ENCODE results near the gene NEU1.
"Not testable (repeated sequence)": the region's sequence is repeated elsewhere in the genome, so short reads cannot be mapped to it uniquely, and the experiment has no call there.

Gene NEU1

GRCh38 chr6:31817929-31818511 is 44.6 kb downstream of the NEU1 start:
- DNase-seq (ENCODE audit: low read depth in 2 of 2) = not testable (repeated sequence)

GRCh38 chr6:31817133-31817928 is 45.3 kb downstream of the NEU1 start:
- DNase-seq (ENCODE audit: low read depth in 2 of 2) = not testable (repeated sequence)

GRCh38 chr6:31815025-31815838 is 47.4 kb downstream of the NEU1 start, which contains the start of the genes HSPA1A and HSPA1L:
HSPA1A (plus strand) TSS chr6:31815543; CDS start chr6:31815757, 214 bp downstream.
HSPA1L (minus strand) TSS chr6:31815283; CDS start chr6:31811972, 3,311 bp downstream.
- peak; percentile 49 for DNase-seq (ENCODE audit: low read depth in 2 of 2)

GRCh38 chr6:31814677-31815024 is 48.0 kb downstream of the NEU1 start:
- peak in 1 of 2 donors; percentile 55 for DNase-seq (ENCODE audit: low read depth in 2 of 2)

GRCh38 chr6:31813465-31813849 is 49.2 kb downstream of the NEU1 start:
- no peak for DNase-seq (ENCODE audit: low read depth in 2 of 2)

- DNase-seq (ENCODE audit: low read depth in 2 of 2) = no peak
Observed at GRCh38 chr6:31811645-31812044, 51.0 kb downstream of the NEU1 start.

- DNase-seq (ENCODE audit: low read depth in 2 of 2) = not testable (repeated sequence)
Observed at GRCh38 chr6:31808599-31808998, 54.0 kb downstream of the NEU1 start.
